NB4 (cell line): ENCODE data around the gene KDSR.

Experiments used
- DNase-seq: peaks from one replicate; pipeline ENCODE4 v3.0.0; 2010; ENCODE audit warnings: low read depth
- H3K4me3 ChIP-seq: one replicate; pipeline ENCODE4 v1.5.1; 2011; ENCODE audit warnings: mild to moderate bottlenecking, low read depth, low read length, moderate library complexity
- MYC ChIP-seq: IDR thresholded peaks from 2 replicates; pipeline ENCODE4 v1.6.1; 2011; ENCODE audit warnings: low read depth, low read length
- POLR2A ChIP-seq: IDR thresholded peaks from 2 replicates; pipeline ENCODE4 v1.6.1; 2011; ENCODE audit warnings: mild to moderate bottlenecking; ENCODE audit not compliant: insufficient read length; ENCODE audit errors: extremely low read depth
- TF ChIP-seq, protein P1 (sequence below): IDR thresholded peaks from 2 replicates; pipeline ENCODE4 v1.6.1; 2011; ENCODE audit warnings: low read depth, low read length
- TF ChIP-seq, protein P2 (sequence below): IDR thresholded peaks from one replicate; pipeline ENCODE4 v1.5.1; 2012; ENCODE audit warnings: low read depth, low read length

KDSR gene

DNA sequence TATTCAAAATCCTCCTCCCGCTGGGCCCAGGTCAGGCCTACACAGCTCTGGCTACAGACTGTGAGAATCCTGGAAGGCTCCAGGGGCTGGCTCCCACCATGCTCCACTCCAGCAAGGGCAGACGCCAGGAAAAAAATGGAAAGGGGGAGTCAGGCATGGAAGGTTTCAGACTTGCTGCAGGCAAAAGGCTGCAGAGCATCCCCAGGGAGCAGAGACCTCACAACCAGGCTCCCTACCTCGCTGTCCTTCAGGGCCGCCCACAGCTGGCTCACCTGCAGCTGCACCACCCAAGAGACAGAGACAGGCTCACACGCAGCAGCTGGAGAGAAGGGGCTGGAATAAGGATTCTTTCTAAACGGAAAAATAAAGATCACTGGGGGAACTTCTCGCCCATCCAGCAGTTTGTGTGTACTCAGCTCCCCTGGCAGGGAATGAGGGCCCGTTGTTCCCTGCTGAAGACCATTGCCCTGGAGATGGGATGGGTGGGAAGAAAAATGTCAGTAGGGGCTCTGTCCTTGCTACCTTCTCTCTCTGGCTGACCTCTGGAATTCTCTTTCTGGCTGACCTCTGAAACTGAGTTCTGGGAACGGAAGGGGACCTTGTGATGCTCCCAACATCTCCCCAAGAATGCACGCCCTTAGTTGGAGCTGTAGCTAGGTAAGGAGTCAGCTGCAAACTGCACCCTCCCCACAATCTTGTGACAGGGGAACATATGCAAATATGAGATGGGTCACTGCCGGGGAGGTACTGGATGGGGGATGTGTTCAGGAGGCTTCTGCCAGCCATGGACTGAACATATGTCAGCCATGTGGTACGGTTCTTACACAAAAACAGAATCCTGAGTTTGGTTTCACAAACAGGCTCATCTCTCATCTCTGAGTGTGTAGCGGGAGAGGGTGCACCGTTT is 81.9 kb downstream of the KDSR start:
- no peak for DNase-seq
- TF ChIP-seq, protein P1, sequence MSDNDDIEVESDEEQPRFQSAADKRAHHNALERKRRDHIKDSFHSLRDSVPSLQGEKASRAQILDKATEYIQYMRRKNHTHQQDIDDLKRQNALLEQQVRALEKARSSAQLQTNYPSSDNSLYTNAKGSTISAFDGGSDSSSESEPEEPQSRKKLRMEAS = no peak
- TF ChIP-seq POLR2A (no peak), MYC (no peak)
- H3K4me3 ChIP-seq = no peak overlapping the region

DNA sequence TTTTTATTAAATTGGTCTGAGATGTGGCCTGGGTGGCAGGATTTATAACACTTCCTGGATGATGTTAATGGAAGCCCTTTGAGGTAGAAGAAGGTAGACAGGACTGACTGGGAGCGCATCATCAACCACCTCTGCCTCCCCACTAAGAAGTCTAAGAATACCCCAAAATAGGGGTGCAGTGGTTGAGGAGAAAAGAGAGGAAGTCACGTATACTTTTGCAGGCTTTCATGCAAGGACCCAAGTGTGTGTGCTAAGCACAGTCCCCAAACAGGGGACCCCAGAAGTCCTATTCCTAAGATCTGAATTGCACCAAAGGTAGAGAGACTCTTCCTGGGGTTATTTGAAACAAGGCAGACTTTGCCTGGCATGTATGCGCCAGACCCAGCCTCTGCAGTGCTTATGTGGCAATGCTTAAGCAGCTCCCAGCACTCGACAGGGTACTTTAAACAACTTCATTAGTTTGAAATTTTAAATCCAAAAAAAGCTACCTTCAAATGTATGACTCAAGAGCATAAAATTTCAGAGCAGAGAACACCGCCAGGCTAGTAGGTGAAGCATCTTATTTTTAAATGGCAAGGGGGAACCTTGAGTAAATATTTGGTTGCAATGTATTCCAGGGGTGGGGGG is 82.7 kb downstream of the KDSR start:
- no peak overlapping the region for H3K4me3 ChIP-seq
- DNase-seq = no peak
- TF ChIP-seq, protein P1 = no peak
- TF ChIP-seq POLR2A (no peak), MYC (no peak)
- TF ChIP-seq, protein P2, sequence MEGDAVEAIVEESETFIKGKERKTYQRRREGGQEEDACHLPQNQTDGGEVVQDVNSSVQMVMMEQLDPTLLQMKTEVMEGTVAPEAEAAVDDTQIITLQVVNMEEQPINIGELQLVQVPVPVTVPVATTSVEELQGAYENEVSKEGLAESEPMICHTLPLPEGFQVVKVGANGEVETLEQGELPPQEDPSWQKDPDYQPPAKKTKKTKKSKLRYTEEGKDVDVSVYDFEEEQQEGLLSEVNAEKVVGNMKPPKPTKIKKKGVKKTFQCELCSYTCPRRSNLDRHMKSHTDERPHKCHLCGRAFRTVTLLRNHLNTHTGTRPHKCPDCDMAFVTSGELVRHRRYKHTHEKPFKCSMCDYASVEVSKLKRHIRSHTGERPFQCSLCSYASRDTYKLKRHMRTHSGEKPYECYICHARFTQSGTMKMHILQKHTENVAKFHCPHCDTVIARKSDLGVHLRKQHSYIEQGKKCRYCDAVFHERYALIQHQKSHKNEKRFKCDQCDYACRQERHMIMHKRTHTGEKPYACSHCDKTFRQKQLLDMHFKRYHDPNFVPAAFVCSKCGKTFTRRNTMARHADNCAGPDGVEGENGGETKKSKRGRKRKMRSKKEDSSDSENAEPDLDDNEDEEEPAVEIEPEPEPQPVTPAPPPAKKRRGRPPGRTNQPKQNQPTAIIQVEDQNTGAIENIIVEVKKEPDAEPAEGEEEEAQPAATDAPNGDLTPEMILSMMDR = no peak

DNA sequence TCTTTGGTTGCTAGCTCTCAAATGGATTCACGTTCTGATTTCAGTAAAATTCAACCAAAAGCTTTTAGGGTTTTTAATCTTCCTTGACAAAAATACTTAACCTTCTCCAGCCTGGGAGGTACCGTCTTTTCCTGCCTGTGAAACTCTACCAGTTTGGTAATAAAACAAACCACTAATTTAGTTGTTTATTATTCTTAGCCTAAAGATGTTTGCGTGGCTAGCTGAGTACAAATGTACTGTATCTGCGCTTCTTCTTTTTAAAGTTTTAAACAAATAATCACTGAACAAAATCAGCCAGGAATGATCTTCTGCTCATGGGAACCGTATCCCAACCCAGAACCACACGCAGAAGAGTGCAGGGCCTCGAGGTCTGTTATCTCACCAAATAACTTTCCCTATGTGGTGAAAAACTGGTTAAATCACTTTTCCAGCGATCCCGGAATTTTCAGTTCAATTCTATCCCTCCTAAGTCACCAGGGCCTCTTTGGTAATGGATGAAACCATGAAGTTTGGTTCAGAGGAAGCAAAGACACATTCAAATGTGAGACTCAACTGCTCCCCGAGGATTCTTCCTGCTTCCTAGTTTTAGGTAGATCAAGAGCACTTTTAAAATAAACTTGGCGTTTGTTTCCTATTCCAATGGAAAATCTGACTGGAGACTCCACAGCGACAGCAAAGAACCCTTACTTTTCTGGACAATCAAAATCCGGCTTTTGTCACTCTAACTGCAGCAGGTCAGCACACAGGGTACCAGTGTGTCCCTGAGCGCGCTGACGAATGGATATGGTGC is 83.5 kb downstream of the KDSR start:
- DNase-seq = no peak
- TF ChIP-seq MYC = no peak
- TF ChIP-seq POLR2A = no peak
- TF ChIP-seq, protein P2 = no peak
- TF ChIP-seq, protein P1 = no peak
- H3K4me3 ChIP-seq = no peak overlapping the region

DNA sequence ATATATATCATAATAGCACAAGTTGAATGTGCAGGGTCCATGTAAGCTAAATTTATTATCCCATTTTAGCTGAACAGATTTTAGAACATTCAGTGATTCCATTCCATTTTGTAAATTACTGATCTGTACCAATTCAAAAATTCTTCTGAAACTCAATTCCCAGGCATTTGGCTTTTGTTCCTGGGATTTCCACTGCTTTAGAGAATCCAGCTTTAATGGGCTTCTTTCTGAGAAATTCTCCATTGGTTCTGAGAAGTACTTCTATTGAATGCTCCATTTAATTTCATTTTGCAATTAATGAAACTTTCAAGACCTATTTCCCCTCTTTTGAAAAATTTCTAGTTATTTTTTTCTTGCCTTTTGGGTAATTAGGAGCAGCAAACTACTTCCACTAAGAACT is 84.2 kb downstream of the KDSR start:
- DNase-seq = no peak
- TF ChIP-seq, protein P1 = no peak
- TF ChIP-seq MYC (no peak), POLR2A (no peak)
- TF ChIP-seq, protein P2 = no peak
- H3K4me3 ChIP-seq = no peak overlapping the region
